Measurements from ENCODE around the gene CELF5. TPM values are rescaled to one million over a fixed set of nuclear protein-coding genes. Genes with fewer than 3 reads are reported as not detected.

The CELF5 gene
- total and polyA plus RNA-seq, 9 of the 15 experiments (the other 6 are each of a cell fraction or from before 2014, with no cell fraction given) = 0.01 to 0.56 (median 0.22) TPM

DNA sequence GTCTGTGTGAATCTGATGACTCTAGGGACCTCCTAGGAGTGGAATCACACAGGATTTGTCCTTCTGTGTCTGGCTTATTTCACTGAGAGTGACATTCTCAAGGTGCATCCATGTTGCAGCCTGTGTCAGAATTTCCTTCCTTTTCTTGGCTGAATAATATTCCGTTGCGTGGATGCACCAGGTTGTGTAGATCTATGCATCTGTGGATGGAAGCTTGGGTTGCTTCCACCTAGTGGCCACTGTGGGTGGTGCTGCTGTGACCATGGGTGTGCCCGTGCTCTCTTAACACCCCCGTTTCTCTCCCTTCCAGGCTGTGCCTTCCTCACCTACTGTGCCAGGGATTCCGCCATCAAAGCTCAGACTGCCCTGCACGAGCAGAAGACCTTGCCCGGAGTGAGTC lies 26.2 kb downstream of the CELF5 start (continued):
- TF ChIP-seq, protein P1, sequence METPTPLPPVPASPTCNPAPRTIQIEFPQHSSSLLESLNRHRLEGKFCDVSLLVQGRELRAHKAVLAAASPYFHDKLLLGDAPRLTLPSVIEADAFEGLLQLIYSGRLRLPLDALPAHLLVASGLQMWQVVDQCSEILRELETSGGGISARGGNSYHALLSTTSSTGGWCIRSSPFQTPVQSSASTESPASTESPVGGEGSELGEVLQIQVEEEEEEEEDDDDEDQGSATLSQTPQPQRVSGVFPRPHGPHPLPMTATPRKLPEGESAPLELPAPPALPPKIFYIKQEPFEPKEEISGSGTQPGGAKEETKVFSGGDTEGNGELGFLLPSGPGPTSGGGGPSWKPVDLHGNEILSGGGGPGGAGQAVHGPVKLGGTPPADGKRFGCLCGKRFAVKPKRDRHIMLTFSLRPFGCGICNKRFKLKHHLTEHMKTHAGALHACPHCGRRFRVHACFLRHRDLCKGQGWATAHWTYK (CRISPR knock-in tag; IDR thresholded peaks at IDR 0.05) = no peak
- TF ChIP-seq SMC3 (conservative IDR thresholded peaks at IDR 0.05; ENCODE audit: insufficient read depth, low read depth, low read length) (peak; percentile 50), MTF1 (CRISPR knock-in tag; IDR thresholded peaks at IDR 0.05; ENCODE audit: borderline replicate concordance) (no peak), ZNF778 (CRISPR knock-in tag; IDR thresholded peaks at IDR 0.05) (no peak), JUND (IDR thresholded peaks at IDR 0.05; ENCODE audit: borderline replicate concordance, low read depth, low read length) (no peak), JUND (tag; IDR thresholded peaks at IDR 0.05; ENCODE audit: borderline replicate concordance, low read depth, low read length) (no peak), ZNF3 (CRISPR knock-in tag; IDR thresholded peaks at IDR 0.05) (no peak), CTBP1 (IDR thresholded peaks at IDR 0.05; ENCODE audit: borderline replicate concordance) (peak; percentile 29; the same call in 1 of the 2 replicates)
- TF ChIP-seq, protein P2, sequence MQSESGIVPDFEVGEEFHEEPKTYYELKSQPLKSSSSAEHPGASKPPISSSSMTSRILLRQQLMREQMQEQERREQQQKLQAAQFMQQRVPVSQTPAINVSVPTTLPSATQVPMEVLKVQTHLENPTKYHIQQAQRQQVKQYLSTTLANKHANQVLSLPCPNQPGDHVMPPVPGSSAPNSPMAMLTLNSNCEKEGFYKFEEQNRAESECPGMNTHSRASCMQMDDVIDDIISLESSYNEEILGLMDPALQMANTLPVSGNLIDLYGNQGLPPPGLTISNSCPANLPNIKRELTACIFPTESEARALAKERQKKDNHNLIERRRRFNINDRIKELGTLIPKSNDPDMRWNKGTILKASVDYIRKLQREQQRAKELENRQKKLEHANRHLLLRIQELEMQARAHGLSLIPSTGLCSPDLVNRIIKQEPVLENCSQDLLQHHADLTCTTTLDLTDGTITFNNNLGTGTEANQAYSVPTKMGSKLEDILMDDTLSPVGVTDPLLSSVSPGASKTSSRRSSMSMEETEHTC (IDR thresholded peaks at IDR 0.05) = no peak
- TF ChIP-seq, protein P3, sequence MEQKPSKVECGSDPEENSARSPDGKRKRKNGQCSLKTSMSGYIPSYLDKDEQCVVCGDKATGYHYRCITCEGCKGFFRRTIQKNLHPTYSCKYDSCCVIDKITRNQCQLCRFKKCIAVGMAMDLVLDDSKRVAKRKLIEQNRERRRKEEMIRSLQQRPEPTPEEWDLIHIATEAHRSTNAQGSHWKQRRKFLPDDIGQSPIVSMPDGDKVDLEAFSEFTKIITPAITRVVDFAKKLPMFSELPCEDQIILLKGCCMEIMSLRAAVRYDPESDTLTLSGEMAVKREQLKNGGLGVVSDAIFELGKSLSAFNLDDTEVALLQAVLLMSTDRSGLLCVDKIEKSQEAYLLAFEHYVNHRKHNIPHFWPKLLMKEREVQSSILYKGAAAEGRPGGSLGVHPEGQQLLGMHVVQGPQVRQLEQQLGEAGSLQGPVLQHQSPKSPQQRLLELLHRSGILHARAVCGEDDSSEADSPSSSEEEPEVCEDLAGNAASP (IDR thresholded peaks at IDR 0.05) = no peak
- TF ChIP-seq, protein P4, sequence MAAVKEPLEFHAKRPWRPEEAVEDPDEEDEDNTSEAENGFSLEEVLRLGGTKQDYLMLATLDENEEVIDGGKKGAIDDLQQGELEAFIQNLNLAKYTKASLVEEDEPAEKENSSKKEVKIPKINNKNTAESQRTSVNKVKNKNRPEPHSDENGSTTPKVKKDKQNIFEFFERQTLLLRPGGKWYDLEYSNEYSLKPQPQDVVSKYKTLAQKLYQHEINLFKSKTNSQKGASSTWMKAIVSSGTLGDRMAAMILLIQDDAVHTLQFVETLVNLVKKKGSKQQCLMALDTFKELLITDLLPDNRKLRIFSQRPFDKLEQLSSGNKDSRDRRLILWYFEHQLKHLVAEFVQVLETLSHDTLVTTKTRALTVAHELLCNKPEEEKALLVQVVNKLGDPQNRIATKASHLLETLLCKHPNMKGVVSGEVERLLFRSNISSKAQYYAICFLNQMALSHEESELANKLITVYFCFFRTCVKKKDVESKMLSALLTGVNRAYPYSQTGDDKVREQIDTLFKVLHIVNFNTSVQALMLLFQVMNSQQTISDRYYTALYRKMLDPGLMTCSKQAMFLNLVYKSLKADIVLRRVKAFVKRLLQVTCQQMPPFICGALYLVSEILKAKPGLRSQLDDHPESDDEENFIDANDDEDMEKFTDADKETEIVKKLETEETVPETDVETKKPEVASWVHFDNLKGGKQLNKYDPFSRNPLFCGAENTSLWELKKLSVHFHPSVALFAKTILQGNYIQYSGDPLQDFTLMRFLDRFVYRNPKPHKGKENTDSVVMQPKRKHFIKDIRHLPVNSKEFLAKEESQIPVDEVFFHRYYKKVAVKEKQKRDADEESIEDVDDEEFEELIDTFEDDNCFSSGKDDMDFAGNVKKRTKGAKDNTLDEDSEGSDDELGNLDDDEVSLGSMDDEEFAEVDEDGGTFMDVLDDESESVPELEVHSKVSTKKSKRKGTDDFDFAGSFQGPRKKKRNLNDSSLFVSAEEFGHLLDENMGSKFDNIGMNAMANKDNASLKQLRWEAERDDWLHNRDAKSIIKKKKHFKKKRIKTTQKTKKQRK (IDR thresholded peaks at IDR 0.05; ENCODE audit: borderline replicate concordance, low read depth, low read length) = no peak

Measured in K562 (cell line).